NT2/D1 (cell line): ENCODE measurements around the gene MAP6D1.

Experiments used
- YY1 ChIP-seq: IDR thresholded peaks from 2 replicates; pipeline ENCODE4 v1.6.1; 2011; ENCODE audit not compliant: insufficient read length, insufficient read depth
- ZNF274 ChIP-seq: IDR thresholded peaks from 2 replicates; pipeline ENCODE4 v1.6.1; 2011; ENCODE audit warnings: mild to moderate bottlenecking, low read depth, low read length

GRCh38 chr3:183777016-183777618 is 48.3 kb downstream of the MAP6D1 start:
- TF ChIP-seq YY1 (no peak), ZNF274 (no peak)
